Smooth muscle cell (in vitro differentiated cells): ENCODE data around the gene KDM3B. TPM values are rescaled to one million over a fixed set of nuclear protein-coding genes. Genes with fewer than 3 reads are reported as not detected.
"Not testable (repeated sequence)": the region's sequence is repeated elsewhere in the genome, so short reads cannot be mapped to it uniquely, and the experiment has no call there.

Experiments
- DNase-seq: peaks from one replicate; lab custom pipeline; 2025; ENCODE audit not compliant: unreplicated experiment; lab: John Stamatoyannopoulos, UW
- H2AFZ ChIP-seq: fragments of 200-600 bp; sonication (generic); 2 replicates; pipeline ENCODE4 v1.6.0; 2016; ENCODE audit warnings: antibody characterized with exemption, low read depth, mild to moderate bottlenecking
- H3F3A ChIP-seq: fragments of 200-600 bp; sonication (generic); 2 replicates; pipeline ENCODE4 v1.6.0; 2017; ENCODE audit warnings: antibody characterized with exemption, low read depth
- H3K27ac ChIP-seq: fragments of 200-600 bp; sonication (generic); 2 replicates; pipeline ENCODE4 v1.5.1; 2016; ENCODE audit warnings: low read depth, mild to moderate bottlenecking
- H3K27me3 ChIP-seq: fragments of 200-600 bp; sonication (generic); 2 replicates; pipeline ENCODE4 v1.6.1; 2016; ENCODE audit warnings: low read depth, mild to moderate bottlenecking
- H3K36me3 ChIP-seq: fragments of 200-600 bp; sonication (generic); 2 replicates; pipeline ENCODE4 v1.5.1; 2016; ENCODE audit warnings: low read depth
- H3K4me1 ChIP-seq: fragments of 200-600 bp; sonication (generic); 2 replicates; pipeline ENCODE4 v1.5.1; 2016; ENCODE audit warnings: low read depth
- H3K4me2 ChIP-seq: fragments of 200-600 bp; sonication (generic); 2 replicates; pipeline ENCODE4 v1.6.0; 2016; ENCODE audit warnings: mild to moderate bottlenecking
- H3K4me3 ChIP-seq: fragments of 200-600 bp; sonication (generic); 2 replicates; pipeline ENCODE4 v1.5.1; 2016; ENCODE audit warnings: mild to moderate bottlenecking
- H3K79me2 ChIP-seq: fragments of 200-600 bp; sonication (generic); 2 replicates; pipeline ENCODE4 v1.6.0; 2016; ENCODE audit warnings: low read depth, mild to moderate bottlenecking
- H3K9ac ChIP-seq: fragments of 200-600 bp; sonication (generic); 2 replicates; pipeline ENCODE4 v1.6.0; 2016; ENCODE audit warnings: low read depth
- H3K9me3 ChIP-seq: fragments of 200-600 bp; sonication (generic); replicated peaks from 2 replicates; pipeline ENCODE4 v1.5.1; 2016; ENCODE audit warnings: low read depth
- H4K20me1 ChIP-seq: fragments of 200-600 bp; sonication (generic); 2 replicates; pipeline ENCODE4 v1.6.0; 2016; ENCODE audit warnings: low read depth
- WGBS: methylation state at CpG from one replicate; pipeline ENCODE4 v1.1.7; 2016; ENCODE audit warnings: low lambda C conversion rate; 5-methylcytosine and 5-hydroxymethylcytosine counted together
- polyA plus RNA-seq: library from polyadenylated mRNA; unstranded; fragments of >200 nt; fragmentation: Nextera tagmentation; extraction: Ambion mirVana; gene quantifications from 2 replicates; pipeline ENCODE4 v1.2.1, GENCODE V29; 2016
- total RNA-seq: library from RNA; depleted of rRNA; stranded (reverse); fragments of >200 nt; gene quantifications from 2 replicates; pipeline ENCODE4 v1.2.3, GENCODE V29; 2014
- TF ChIP-seq, protein P1 (sequence below): fragments of 200-600 bp; sonication (generic); IDR thresholded peaks from 2 replicates; pipeline ENCODE4 v1.5.1; 2017; ENCODE audit warnings: borderline replicate concordance, mild to moderate bottlenecking, antibody characterized with exemption; ENCODE audit not compliant: insufficient read depth, poor library complexity, severe bottlenecking

The KDM3B gene
- total and polyA plus RNA-seq, 2 experiments from 2014 or later, result 16.5 to 43.1 TPM

GRCh38 chr5:138391859-138392386 lies 39.4 kb downstream of the KDM3B start:
- no peak for DNase-seq
- H4K20me1 ChIP-seq, result no peaks in the 10 kb centered on the region
- H3K9me3 ChIP-seq, result no peaks in the 10 kb centered on the region
- TF ChIP-seq, protein P1, sequence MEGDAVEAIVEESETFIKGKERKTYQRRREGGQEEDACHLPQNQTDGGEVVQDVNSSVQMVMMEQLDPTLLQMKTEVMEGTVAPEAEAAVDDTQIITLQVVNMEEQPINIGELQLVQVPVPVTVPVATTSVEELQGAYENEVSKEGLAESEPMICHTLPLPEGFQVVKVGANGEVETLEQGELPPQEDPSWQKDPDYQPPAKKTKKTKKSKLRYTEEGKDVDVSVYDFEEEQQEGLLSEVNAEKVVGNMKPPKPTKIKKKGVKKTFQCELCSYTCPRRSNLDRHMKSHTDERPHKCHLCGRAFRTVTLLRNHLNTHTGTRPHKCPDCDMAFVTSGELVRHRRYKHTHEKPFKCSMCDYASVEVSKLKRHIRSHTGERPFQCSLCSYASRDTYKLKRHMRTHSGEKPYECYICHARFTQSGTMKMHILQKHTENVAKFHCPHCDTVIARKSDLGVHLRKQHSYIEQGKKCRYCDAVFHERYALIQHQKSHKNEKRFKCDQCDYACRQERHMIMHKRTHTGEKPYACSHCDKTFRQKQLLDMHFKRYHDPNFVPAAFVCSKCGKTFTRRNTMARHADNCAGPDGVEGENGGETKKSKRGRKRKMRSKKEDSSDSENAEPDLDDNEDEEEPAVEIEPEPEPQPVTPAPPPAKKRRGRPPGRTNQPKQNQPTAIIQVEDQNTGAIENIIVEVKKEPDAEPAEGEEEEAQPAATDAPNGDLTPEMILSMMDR, result no peak
- H3K36me3 ChIP-seq, result no peaks in the 10 kb centered on the region
- no peaks in the 10 kb centered on the region for H3K27me3 ChIP-seq
- H3K4me2 ChIP-seq, result no peak overlapping the region
- no peaks in the 10 kb centered on the region for H3F3A ChIP-seq
- H3K9ac ChIP-seq, result no peak overlapping the region
- no peak overlapping the region for H2AFZ ChIP-seq
- H3K27ac ChIP-seq, result no peak overlapping the region
- no peak overlapping the region for H3K4me3 ChIP-seq
- H3K79me2 ChIP-seq, result no peaks in the 10 kb centered on the region
- no peaks in the 10 kb centered on the region for H3K4me1 ChIP-seq
- 92% methylated on average over 9 of the region's 9 CpGs for WGBS

DNA sequence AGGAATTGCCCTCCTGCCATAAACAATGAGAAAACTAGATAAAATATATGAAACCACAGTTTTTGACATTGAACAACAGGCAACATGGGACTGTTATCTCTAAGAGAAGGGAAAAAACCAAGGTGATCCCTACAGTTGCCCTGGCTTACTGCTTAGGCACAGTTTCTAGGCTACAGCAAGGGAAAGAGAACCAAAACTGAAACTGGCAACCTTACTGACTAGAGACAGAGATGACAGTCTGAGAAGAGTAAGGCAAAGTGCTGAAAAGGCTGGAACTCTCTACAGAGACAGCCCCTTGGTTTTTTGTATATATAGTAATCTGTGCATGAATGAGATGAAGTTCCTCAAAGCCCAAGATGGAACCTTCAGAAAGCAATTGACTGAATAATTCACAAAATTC lies 50.2 kb downstream of the KDM3B start:
- Histone ChIP-seq H3K9ac (no peak overlapping the region), H3K27ac (no peak overlapping the region), H4K20me1 (no peaks in the 10 kb centered on the region), H3K4me3 (no peak overlapping the region), H3K4me1 (no peaks in the 10 kb centered on the region), H2AFZ (no peak overlapping the region), H3K4me2 (no peak overlapping the region), H3K27me3 (no peaks in the 10 kb centered on the region), H3K79me2 (no peaks in the 10 kb centered on the region), H3K9me3 (no peaks in the 10 kb centered on the region), H3K36me3 (peaks cover 17% of the 10 kb centered on the region), H3F3A (no peaks in the 10 kb centered on the region)
- TF ChIP-seq, protein P1, result no peak
- no peak for DNase-seq

- no peak overlapping the region for H3K4me3 ChIP-seq
- DNase-seq, result no peak
- H2AFZ ChIP-seq, result no peak overlapping the region
- H3K9me3 ChIP-seq, result no peaks in the 10 kb centered on the region
- no peak overlapping the region for H3K4me2 ChIP-seq
- WGBS, result 94% methylated on average over 5 of the region's 5 CpGs
- H3K79me2 ChIP-seq, result no peaks in the 10 kb centered on the region
- H3F3A ChIP-seq, result no peaks in the 10 kb centered on the region
- H3K27ac ChIP-seq, result no peak overlapping the region
- H3K9ac ChIP-seq, result no peak overlapping the region
- H3K36me3 ChIP-seq, result peaks cover 5% of the 10 kb centered on the region
- no peaks in the 10 kb centered on the region for H4K20me1 ChIP-seq
- TF ChIP-seq, protein P1, result no peak
- no peaks in the 10 kb centered on the region for H3K27me3 ChIP-seq
- no peaks in the 10 kb centered on the region for H3K4me1 ChIP-seq
Observed at GRCh38 chr5:138408023-138408422, 55.5 kb downstream of the KDM3B start.

DNA sequence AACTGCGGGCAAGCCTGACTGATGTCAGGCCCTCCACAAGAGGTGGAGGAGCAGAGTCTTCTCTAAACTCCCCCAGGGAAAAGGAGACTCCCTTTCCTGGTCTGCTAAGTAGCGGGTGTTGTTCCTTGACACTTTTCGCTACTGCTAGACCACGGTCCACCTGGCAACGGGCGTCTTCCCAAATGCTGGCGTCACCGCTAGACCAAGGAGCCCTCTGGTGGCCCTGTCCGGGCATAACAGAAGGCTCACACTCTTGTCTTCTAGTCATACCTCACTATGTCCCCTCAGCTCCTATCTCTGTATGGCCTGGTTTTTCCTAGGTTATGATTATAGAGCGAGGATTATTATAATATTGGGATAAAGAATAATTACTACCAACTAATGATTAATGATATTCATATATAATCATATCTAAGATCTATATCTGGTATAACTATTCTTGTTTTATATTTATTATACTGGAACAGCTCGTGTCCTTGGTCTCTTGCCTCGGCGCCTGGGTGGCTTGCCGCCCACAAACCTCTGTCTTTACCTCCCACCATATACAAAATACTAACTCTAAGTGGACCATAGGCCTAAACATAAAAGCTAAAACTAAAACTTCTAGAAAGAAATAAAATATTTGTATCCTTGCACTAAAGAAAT lies 58.6 kb downstream of the KDM3B start:
- not testable (repeated sequence) for DNase-seq, H3K9me3 ChIP-seq, H4K20me1 ChIP-seq, H3K36me3 ChIP-seq, H3K4me2 ChIP-seq, H3K27ac ChIP-seq, H3K9ac ChIP-seq, H3K4me1 ChIP-seq, H2AFZ ChIP-seq, H3K27me3 ChIP-seq, H3F3A ChIP-seq, H3K4me3 ChIP-seq, H3K79me2 ChIP-seq
- TF ChIP-seq, protein P1, result peak; percentile 48
- 81% methylated on average over 14 of the region's 14 CpGs for WGBS
